A673 (cell line): Measurements from ENCODE around the gene PARP16. TPM values are rescaled to one million over a fixed set of nuclear protein-coding genes. Genes with fewer than 3 reads are reported as not detected.

Experiments
- BruUV-seq: library from RNA; stranded (reverse); fragments of 400-500 nt; replicated peaks from 2 replicates; lab custom pipeline; 2021; lab: Mats Ljungman, UMichigan
- CTCF ChIA-PET: fragments of 300-600 bp; sonication (Branson Sonifier 250); formaldehyde crosslinking; loops from one replicate; lab custom pipeline; 2022; ENCODE audit warnings: antibody characterized with exemption; lab: Charles Lee
- POLR2A ChIA-PET: fragments of 300-600 bp; sonication (Branson Sonifier 250); formaldehyde crosslinking; loops from one replicate; lab custom pipeline; 2022; ENCODE audit warnings: antibody characterized with exemption; ENCODE audit not compliant: low non-redundant PET; lab: Charles Lee
- DNase-seq: peaks from one replicate; pipeline ENCODE4 v3.0.0-alpha.2; 2015; ENCODE audit warnings: low spot score
- H3K27ac ChIP-seq: fragments of 200-600 bp; sonication (generic); 2 replicates; pipeline ENCODE4 v1.5.1; 2016; ENCODE audit warnings: mixed run types, low read depth, mild to moderate bottlenecking, mixed read lengths, antibody characterized with exemption, low read length; ENCODE audit not compliant: poor library complexity, severe bottlenecking
- H3K27me3 ChIP-seq: fragments of 200-600 bp; sonication (generic); replicated peaks from 2 replicates; pipeline ENCODE4 v1.6.1; 2017; ENCODE audit warnings: mixed run types, low read depth, mild to moderate bottlenecking, mixed read lengths, antibody characterized with exemption, low read length; ENCODE audit not compliant: insufficient read depth, poor library complexity
- H3K36me3 ChIP-seq: fragments of 200-600 bp; sonication (generic); 2 replicates; pipeline ENCODE4 v1.6.1; 2016; ENCODE audit warnings: mixed run types, mild to moderate bottlenecking, mixed read lengths, antibody characterized with exemption, low read length; ENCODE audit not compliant: insufficient read depth, poor library complexity, severe bottlenecking
- H3K4me1 ChIP-seq: fragments of 200-600 bp; sonication (generic); 2 replicates; pipeline ENCODE4 v1.6.1; 2017; ENCODE audit warnings: mixed run types, mild to moderate bottlenecking, mixed read lengths, antibody characterized with exemption, low read length; ENCODE audit not compliant: insufficient read depth, poor library complexity, severe bottlenecking
- H3K4me3 ChIP-seq: fragments of 200-600 bp; sonication (generic); 2 replicates; pipeline ENCODE4 v1.5.1; 2016; ENCODE audit warnings: low read depth, mixed run types, mild to moderate bottlenecking, mixed read lengths, low read length; ENCODE audit not compliant: poor library complexity, severe bottlenecking
- H3K9me3 ChIP-seq: fragments of 200-600 bp; sonication (generic); 2 replicates; pipeline ENCODE4 v1.6.1; 2016; ENCODE audit warnings: mixed run types, low read depth, mild to moderate bottlenecking, mixed read lengths, antibody characterized with exemption, low read length; ENCODE audit not compliant: poor library complexity, severe bottlenecking
- EZH2 ChIP-seq: fragments of 200-600 bp; sonication (generic); IDR thresholded peaks from 2 replicates; pipeline ENCODE4 v1.6.1; 2017; ENCODE audit warnings: borderline replicate concordance, low read depth, mild to moderate bottlenecking, mixed read lengths, antibody characterized with exemption, low read length; ENCODE audit not compliant: poor library complexity, severe bottlenecking
- intact Hi-C: fragments of 100-400 bp; cut with micrococcal nuclease; formaldehyde crosslinking; loops from one replicate; pipeline ENCODE4 v1.10.0; 2022; ENCODE audit not compliant: unreplicated experiment
- total RNA-seq: library from RNA; stranded (reverse); gene quantifications from 2 replicates; pipeline ENCODE4 v1.2.3, GENCODE V29; 2021
- TF ChIP-seq, protein P1 (sequence below): fragments of 300-800, 200-600 bp; sonication (generic); conservative IDR thresholded peaks from 2 replicates; pipeline ENCODE4 v1.5.1; 2017; ENCODE audit warnings: low read depth, mild to moderate bottlenecking, antibody characterized with exemption, low read length, moderate library complexity, mixed read lengths

PARP16 gene
- total RNA-seq, 1 experiment from 2014 or later: 5.7 TPM

DNA sequence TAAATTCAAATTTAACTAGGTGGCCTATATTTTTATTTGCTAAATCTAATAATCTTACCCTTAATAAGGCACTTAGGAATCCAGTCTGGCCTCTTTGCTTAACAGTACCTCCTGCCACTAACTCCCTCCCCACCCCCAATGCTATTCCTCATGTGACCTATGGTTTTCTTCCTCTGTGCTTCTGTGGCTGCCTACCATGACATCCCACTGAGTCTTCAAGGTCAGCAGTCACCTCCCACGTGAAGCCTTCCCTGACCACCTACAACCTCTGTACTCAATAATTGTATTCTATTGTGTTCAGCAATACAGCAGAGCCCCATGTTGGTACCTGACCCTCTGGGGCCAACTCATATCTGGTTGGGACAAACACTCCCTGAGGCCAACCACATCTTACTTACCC lies 9.7 kb downstream of the PARP16 start:
- BruUV-seq: no TSS peak
- Histone ChIP-seq H3K9me3 (no peaks in the 10 kb centered on the region), H3K4me3 (no peak overlapping the region), H3K27ac (no peak overlapping the region), H3K36me3 (no peaks in the 10 kb centered on the region), H3K4me1 (peaks cover 7% of the 10 kb centered on the region), H3K27me3 (no peaks in the 10 kb centered on the region)
- ChIA-PET CTCF (interaction anchor here (0.6 kb wide), 1 partner anchor 566 kb away, joined by 3 read pairs; no protein-coding TSS in a partner anchor), POLR2A (no interaction called here)
- DNase-seq: no peak
- TF ChIP-seq, protein P1, sequence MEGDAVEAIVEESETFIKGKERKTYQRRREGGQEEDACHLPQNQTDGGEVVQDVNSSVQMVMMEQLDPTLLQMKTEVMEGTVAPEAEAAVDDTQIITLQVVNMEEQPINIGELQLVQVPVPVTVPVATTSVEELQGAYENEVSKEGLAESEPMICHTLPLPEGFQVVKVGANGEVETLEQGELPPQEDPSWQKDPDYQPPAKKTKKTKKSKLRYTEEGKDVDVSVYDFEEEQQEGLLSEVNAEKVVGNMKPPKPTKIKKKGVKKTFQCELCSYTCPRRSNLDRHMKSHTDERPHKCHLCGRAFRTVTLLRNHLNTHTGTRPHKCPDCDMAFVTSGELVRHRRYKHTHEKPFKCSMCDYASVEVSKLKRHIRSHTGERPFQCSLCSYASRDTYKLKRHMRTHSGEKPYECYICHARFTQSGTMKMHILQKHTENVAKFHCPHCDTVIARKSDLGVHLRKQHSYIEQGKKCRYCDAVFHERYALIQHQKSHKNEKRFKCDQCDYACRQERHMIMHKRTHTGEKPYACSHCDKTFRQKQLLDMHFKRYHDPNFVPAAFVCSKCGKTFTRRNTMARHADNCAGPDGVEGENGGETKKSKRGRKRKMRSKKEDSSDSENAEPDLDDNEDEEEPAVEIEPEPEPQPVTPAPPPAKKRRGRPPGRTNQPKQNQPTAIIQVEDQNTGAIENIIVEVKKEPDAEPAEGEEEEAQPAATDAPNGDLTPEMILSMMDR: no peak
- TF ChIP-seq EZH2: no peak
- intact Hi-C loops: no loop called here

DNA sequence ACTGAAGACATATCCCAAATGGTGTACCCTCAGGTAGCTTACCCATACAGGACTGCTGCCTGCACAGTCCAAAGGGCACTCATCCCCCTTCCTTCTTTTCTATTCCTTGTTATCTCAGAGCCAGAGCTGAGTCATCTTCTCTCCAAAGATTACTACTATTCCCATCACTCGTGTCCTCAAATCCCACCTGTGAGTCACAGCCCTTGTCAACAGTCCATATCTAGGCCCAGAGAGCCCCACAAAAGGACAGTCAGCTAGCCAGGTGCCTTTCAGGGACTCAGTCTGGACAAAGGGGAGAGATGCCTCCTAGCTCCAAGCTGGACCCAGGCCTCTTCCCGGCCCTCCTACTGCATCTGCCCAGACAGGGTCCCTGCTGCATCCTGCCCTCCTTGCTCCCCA lies 11.0 kb downstream of the PARP16 start:
- TF ChIP-seq, protein P1: no peak
- no peak for TF ChIP-seq EZH2
- POLR2A ChIA-PET: no interaction called here
- Histone ChIP-seq H3K27ac (no peak overlapping the region), H3K9me3 (no peaks in the 10 kb centered on the region), H3K4me1 (peaks cover 7% of the 10 kb centered on the region), H3K4me3 (no peak overlapping the region), H3K36me3 (no peaks in the 10 kb centered on the region), H3K27me3 (no peaks in the 10 kb centered on the region)
- no TSS peak for BruUV-seq
- DNase-seq: no peak
- intact Hi-C loops: no loop called here
- CTCF ChIA-PET: interaction anchor here (0.6 kb wide), 1 partner anchor 11 kb away, joined by 8 read pairs; the partner anchor contains the start of gene PARP16

DNA sequence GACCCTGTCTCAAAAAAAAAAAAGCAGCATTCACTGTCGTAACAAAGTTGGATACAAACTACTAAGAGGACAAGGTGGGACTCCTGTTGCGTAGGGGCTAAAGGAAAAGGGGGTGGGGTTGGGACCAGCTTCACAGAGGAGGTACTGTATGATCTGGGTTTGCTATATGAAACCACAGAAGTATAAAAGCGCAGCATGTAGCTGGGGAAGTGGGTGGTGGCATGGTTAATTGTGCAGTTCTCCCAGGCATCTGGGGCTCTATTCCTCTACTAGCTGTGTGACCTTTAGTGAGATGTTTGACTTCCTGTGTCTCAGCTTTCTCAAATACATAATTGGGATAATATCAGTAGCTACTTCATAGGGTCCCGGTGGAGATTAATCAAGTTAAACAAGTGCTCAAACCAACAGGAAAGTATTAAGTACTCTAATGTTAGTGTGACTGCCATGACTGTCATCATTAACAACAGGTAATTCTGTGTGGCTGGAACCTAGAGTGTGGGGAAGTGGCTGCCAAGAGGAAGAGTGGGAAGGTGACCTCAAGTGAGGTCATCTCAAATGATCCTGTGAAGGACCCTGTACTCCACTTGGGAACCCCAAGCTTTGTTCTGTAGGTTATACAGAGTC lies 11.5 kb downstream of the PARP16 start:
- Histone ChIP-seq H3K27me3 (no peaks in the 10 kb centered on the region), H3K27ac (no peak overlapping the region), H3K4me1 (peaks cover 7% of the 10 kb centered on the region), H3K9me3 (no peaks in the 10 kb centered on the region), H3K4me3 (no peak overlapping the region), H3K36me3 (no peaks in the 10 kb centered on the region)
- POLR2A ChIA-PET: no interaction called here
- CTCF ChIA-PET: interaction anchor here (0.6 kb wide), 1 partner anchor 11 kb away, joined by 8 read pairs; the partner anchor contains the start of gene PARP16
- peak; percentile 42 for DNase-seq
- BruUV-seq: no TSS peak
- TF ChIP-seq, protein P1: no peak
- TF ChIP-seq EZH2: no peak
- intact Hi-C loops: no loop called here
